ENCODE results near the gene CDK11B.
"Not testable (repeated sequence)": the region's sequence is repeated elsewhere in the genome, so short reads cannot be mapped to it uniquely, and the experiment has no call there.

CDK11B gene

DNA sequence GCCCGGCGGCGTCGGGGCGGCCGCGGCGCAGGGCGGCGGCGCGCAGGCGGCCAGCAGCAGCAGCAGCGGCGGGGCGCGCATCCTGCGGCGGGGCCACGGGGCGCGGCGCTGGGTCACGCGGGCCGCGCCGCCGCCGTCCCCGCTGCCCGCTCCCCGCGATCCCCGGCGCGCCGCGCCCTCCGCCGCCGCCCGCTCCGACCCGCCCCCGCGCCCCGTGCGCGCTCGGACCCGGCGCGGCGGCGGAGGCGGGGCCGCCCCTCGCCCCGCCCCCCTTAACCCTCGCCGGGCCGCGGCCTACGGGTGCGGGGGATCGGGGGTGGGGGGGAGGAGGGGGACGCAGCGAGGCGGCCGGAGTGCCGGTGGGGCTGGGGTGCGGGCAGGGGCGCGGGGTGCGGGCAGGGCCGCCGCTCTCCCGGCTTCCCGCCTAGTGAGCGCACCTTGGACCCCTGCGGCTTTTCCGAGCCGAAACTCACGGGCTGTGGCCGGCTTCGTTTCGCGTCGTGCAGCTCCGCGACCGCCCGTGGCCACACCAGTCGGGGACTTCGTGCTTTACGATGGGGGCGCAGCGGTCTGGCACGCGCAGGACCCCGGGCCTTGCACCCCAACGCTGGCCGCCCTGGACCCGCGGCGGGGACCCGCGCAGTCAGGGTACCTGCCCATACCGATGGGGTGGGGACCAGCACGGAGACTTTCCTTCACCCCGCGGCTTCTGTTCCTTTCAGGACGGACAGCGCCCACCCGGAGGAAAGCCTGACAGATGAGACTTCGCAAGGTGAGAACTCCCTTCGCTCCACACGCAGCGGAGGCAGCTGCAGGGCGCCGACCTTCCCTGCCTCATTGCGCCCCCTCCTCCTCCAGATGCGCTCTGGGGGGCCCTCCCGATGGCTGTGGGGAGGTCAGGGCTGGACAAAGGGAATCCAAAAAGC is 58.6 kb downstream of the CDK11B start, which contains the start of gene FNDC10:
Gene FNDC10, minus strand, starts transcription at position 201 of the 926 bp plus-strand sequence. Its CDS starts 120 bp downstream, at position 81.
- H3K36me3 ChIP-seq (ENCODE audit: insufficient read depth, low read length): no peaks in the 10 kb centered on the region
- peaks cover 12% of the 10 kb centered on the region for H3K4me1 ChIP-seq (ENCODE audit: insufficient read depth, low read length)
- no peaks in the 10 kb centered on the region for H3K9me3 ChIP-seq (ENCODE audit: control insufficient read depth, insufficient read depth, low read length)
- peak within 1 kb of the TSS; percentile 53 for H3K9ac ChIP-seq (ENCODE audit: low read depth, low read length)

DNA sequence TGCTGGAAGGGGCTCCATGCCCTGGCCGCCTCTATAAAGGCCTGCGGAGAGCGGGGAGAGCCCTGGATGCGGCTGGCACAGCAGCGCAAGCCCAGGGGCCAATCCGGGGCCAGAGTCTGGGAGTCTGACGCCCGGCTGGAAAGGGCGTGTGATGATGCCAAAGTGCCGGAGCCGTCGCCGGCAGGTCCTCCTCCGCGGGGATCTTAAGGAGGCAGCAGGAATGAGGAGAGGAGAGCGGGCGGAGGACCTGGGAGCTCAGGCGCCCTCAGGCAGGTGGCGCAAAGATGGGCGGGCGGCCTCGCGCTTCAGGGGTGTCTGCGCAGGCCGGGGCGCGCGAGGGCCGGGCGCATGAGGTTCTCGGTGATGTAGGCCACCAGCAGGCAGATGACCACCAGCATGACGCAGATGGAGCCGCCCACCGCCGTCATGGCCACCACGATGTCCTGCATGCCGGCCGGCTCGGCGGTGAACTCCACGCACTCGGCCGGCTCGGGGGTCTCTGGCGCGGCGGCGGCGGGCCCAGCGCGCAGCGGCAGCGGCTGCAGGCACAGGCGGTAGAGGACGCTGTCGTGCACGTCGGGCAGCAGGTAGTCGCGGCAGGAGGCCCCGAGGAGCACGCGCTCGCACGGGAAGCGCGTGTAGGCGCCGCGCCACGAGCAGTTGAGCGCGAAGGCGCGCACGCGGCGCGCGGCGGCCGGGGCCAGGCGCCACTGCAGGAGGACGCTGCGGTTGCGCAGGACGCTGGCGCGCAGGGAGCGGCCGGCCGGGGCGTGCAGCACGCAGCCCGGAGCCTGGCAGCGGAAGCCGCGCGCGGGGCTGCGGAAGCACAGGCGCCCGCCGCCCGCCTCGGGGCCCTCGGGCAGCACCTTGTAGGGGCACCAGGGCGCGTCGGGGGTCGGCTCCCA is 59.5 kb downstream of the CDK11B start:
- Histone ChIP-seq H3K9me3 (ENCODE audit: control insufficient read depth, insufficient read depth, low read length) (no peaks in the 10 kb centered on the region), H3K36me3 (ENCODE audit: insufficient read depth, low read length) (no peaks in the 10 kb centered on the region), H3K4me1 (ENCODE audit: insufficient read depth, low read length) (peaks cover 12% of the 10 kb centered on the region), H3K9ac (ENCODE audit: low read depth, low read length) (peak overlapping the region; percentile 53)

DNA sequence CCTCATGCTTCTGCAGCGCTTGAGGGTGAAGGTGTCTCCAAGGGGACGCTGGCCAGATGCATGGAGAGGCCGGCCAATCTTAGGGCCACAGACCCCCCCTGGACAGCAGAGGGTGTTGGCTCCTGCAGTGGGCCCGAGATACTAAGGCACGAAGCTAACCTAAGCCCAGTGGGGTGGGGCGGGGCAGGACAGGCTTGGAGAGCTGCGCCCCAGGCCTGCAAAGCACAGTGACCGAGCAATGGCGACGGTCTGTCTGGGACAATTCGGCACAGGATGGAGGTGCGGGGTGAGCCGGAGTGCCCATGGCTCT is 60.1 kb downstream of the CDK11B start:
- no peaks in the 10 kb centered on the region for H3K36me3 ChIP-seq (ENCODE audit: insufficient read depth, low read length)
- H3K9me3 ChIP-seq (ENCODE audit: control insufficient read depth, insufficient read depth, low read length): no peaks in the 10 kb centered on the region
- no peak overlapping the region for H3K9ac ChIP-seq (ENCODE audit: low read depth, low read length)
- peaks cover 12% of the 10 kb centered on the region for H3K4me1 ChIP-seq (ENCODE audit: insufficient read depth, low read length)

DNA sequence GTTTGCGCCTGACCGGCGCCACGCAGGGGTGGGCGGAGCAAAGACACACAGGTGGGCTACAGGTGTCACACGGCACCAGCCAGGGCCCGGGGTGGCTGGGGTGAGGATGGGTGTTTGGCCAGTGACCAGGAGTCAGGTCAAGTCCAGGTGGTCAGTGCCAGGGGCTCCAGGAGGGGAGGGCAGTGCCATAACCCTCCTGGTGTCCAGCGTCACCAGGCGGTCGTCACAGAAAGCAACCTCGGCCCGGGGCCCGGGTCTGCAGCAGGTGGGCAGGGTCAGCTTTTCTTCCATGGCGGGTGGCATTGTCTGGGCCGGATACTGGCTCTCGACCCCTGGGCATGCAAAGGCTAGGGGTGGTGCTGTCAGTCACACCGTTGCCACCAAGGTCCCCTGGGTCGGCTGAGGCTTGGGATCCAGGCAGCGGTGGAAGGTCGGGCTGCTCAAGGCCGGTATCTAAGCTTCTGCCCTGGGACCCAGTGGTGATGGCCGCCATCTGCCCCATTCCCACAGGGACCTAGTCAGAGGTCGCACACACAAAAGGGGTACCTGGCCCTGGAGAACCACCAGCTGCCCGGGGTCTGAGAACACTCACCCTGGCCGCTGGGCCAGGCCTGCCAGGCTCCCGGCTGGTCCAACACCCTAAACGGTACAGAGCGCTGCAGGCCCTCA is 60.6 kb downstream of the CDK11B start:
- Histone ChIP-seq H3K9me3 (ENCODE audit: control insufficient read depth, insufficient read depth, low read length) (no peaks in the 10 kb centered on the region), H3K36me3 (ENCODE audit: insufficient read depth, low read length) (no peaks in the 10 kb centered on the region), H3K4me1 (ENCODE audit: insufficient read depth, low read length) (peaks cover 12% of the 10 kb centered on the region), H3K9ac (ENCODE audit: low read depth, low read length) (no peak overlapping the region)

DNA sequence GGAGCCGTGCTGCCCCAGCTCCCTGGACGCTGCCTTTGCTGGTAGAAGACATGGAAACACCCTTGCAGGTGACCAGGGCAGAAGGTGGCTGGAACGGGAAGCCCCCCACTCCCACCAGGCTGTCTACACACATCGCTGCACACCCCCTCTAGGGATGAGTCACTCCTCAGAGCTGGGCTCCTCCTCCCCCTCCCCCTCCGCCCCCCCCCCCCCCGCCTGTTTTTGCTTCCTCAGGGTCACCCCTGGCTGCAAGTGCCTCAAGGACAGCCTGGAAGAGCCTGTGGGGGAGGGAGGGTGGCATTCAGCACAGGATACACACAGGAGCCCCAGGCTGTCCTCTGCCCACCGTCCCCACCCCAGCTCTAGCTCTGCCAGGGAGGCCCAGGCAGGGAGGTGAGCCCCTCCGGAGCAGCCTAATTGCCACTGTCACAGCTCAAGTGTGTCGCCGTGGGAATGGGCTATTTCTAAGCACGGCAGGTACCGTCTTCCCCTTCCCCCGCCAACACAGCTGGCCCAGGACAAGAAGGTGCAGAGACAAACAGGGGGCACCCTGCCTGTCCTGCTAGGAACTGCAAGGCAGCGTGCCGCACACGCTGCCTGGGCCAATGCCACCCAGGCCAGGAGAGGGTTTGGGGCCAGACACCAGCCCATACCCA is 61.4 kb downstream of the CDK11B start:
- Histone ChIP-seq H3K4me1 (ENCODE audit: insufficient read depth, low read length) (peaks cover 12% of the 10 kb centered on the region), H3K36me3 (ENCODE audit: insufficient read depth, low read length) (no peaks in the 10 kb centered on the region), H3K9me3 (ENCODE audit: control insufficient read depth, insufficient read depth, low read length) (no peaks in the 10 kb centered on the region), H3K9ac (ENCODE audit: low read depth, low read length) (no peak overlapping the region)

- peaks cover 12% of the 10 kb centered on the region for H3K4me1 ChIP-seq (ENCODE audit: insufficient read depth, low read length)
- H3K9me3 ChIP-seq (ENCODE audit: control insufficient read depth, insufficient read depth, low read length): no peaks in the 10 kb centered on the region
- no peak overlapping the region; the same call in 1 of the 2 replicates for H3K9ac ChIP-seq (ENCODE audit: low read depth, low read length)
- no peaks in the 10 kb centered on the region for H3K36me3 ChIP-seq (ENCODE audit: insufficient read depth, low read length)
These were observed 62.1 kb downstream of the CDK11B start for GRCh38 chr1:1596493-1597274.

GRCh38 chr1:1595341-1595740 is 63.5 kb downstream of the CDK11B start:
- H3K4me1 ChIP-seq (ENCODE audit: insufficient read depth, low read length): peaks cover 12% of the 10 kb centered on the region
- not testable (repeated sequence) for H3K9ac ChIP-seq (ENCODE audit: low read depth, low read length); H3K36me3 ChIP-seq (ENCODE audit: insufficient read depth, low read length); H3K9me3 ChIP-seq (ENCODE audit: control insufficient read depth, insufficient read depth, low read length)

- Histone ChIP-seq H3K9me3 (ENCODE audit: control insufficient read depth, insufficient read depth, low read length) (no peaks in the 10 kb centered on the region), H3K36me3 (ENCODE audit: insufficient read depth, low read length) (no peaks in the 10 kb centered on the region), H3K9ac (ENCODE audit: low read depth, low read length) (no peak overlapping the region), H3K4me1 (ENCODE audit: insufficient read depth, low read length) (peaks cover 12% of the 10 kb centered on the region)
These were observed 64.1 kb downstream of the CDK11B start for GRCh38 chr1:1594602-1595260.

- no peaks in the 10 kb centered on the region for H3K36me3 ChIP-seq (ENCODE audit: insufficient read depth, low read length)
- H3K4me1 ChIP-seq (ENCODE audit: insufficient read depth, low read length): peaks cover 12% of the 10 kb centered on the region
- no peaks in the 10 kb centered on the region for H3K9me3 ChIP-seq (ENCODE audit: control insufficient read depth, insufficient read depth, low read length)
- H3K9ac ChIP-seq (ENCODE audit: low read depth, low read length): no peak overlapping the region
These were observed 64.8 kb downstream of the CDK11B start for GRCh38 chr1:1593834-1594601.

- Histone ChIP-seq H3K36me3 (ENCODE audit: insufficient read depth, low read length) (no peaks in the 10 kb centered on the region), H3K9ac (ENCODE audit: low read depth, low read length) (no peak overlapping the region), H3K9me3 (ENCODE audit: control insufficient read depth, insufficient read depth, low read length) (no peaks in the 10 kb centered on the region), H3K4me1 (ENCODE audit: insufficient read depth, low read length) (peaks cover 3% of the 10 kb centered on the region)
These were observed 67.4 kb downstream of the CDK11B start for GRCh38 chr1:1591452-1591851.

Measured in ES-I3 (cell line).